Ectodermal cell (in vitro differentiated cells): Measurements from ENCODE around the gene RHOA.
"Not testable (repeated sequence)": the region's sequence is repeated elsewhere in the genome, so short reads cannot be mapped to it uniquely, and the experiment has no call there.

Source experiments
- H3K27ac ChIP-seq: 2 replicates; pipeline ENCODE4 v1.7.0; 2013; ENCODE audit warnings: mild to moderate bottlenecking, low read depth, low read length; ENCODE audit not compliant: insufficient read depth, poor library complexity, severe bottlenecking
- H3K27me3 ChIP-seq: 2 replicates; pipeline ENCODE4 v1.7.0; 2013; ENCODE audit warnings: mild to moderate bottlenecking, low read length; ENCODE audit not compliant: insufficient read depth, control insufficient read depth, poor library complexity, severe bottlenecking
- H3K36me3 ChIP-seq: one replicate; pipeline ENCODE4 v1.7.0; 2013; ENCODE audit warnings: low read length; ENCODE audit not compliant: control insufficient read depth, insufficient read depth
- H3K4me1 ChIP-seq: one replicate; pipeline ENCODE4 v1.7.0; 2013; ENCODE audit warnings: low read length; ENCODE audit not compliant: control insufficient read depth, insufficient read depth
- H3K4me3 ChIP-seq: 2 replicates; pipeline ENCODE4 v1.7.0; 2013; ENCODE audit warnings: low read depth, low read length, control low read depth; ENCODE audit not compliant: insufficient read depth
- H3K9me3 ChIP-seq: 2 replicates; pipeline ENCODE4 v1.7.0; 2013; ENCODE audit warnings: mild to moderate bottlenecking, low read length, moderate library complexity; ENCODE audit not compliant: control insufficient read depth
- WGBS, 2 experiments: methylation state at CpG; one replicate each; pipeline ENCODE4 v1.1.7; 2013; ENCODE audit warnings: missing lambda C conversion rate in 2 of 2; 5-methylcytosine and 5-hydroxymethylcytosine counted together

The RHOA gene

GRCh38 chr3:49397470-49397869 is 14.3 kb downstream of the RHOA start:
- 91 to 92% methylated on average over 4 of the region's 4 CpGs for WGBS, 2 experiments
- Histone ChIP-seq H3K9me3 (no peaks in the 10 kb centered on the region), H3K27me3 (no peaks in the 10 kb centered on the region), H3K36me3 (no peaks in the 10 kb centered on the region), H3K4me1 (no peaks in the 10 kb centered on the region), H3K4me3 (no peak overlapping the region), H3K27ac (no peak overlapping the region)

- not testable (repeated sequence) for H3K36me3 ChIP-seq, H3K27me3 ChIP-seq, H3K27ac ChIP-seq, H3K4me1 ChIP-seq, H3K9me3 ChIP-seq, H3K4me3 ChIP-seq
- WGBS, 2 experiments, result 85 to 86% methylated on average over 10 of the region's 10 CpGs
Observed at GRCh38 chr3:49391310-49391709, 20.5 kb downstream of the RHOA start.

DNA sequence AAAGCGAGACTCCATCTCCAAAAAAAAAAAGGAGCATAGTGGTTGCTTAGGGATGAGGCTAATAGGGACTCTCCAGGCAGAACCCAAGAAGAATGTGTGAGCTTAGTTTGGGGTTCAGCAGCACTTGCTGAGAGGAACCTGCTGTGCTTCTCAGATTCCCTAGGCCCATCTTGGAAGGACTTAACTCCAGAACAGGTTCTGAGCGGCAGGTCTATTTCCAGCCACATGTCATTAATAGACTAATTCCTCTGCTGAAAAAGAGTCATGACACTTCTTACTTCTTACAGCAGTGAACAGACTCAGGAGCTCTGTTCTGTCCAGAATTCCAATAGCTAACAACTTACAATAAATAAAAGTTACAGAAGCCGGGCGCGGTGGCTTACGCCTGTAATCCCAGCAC is 22.5 kb downstream of the RHOA start:
- no peak overlapping the region for H3K27ac ChIP-seq
- 92 to 95% methylated on average over 6 of the region's 6 CpGs for WGBS, 2 experiments
- H3K4me3 ChIP-seq, result no peak overlapping the region
- no peaks in the 10 kb centered on the region for H3K27me3 ChIP-seq
- no peaks in the 10 kb centered on the region for H3K4me1 ChIP-seq
- H3K36me3 ChIP-seq, result no peaks in the 10 kb centered on the region
- H3K9me3 ChIP-seq, result no peaks in the 10 kb centered on the region

DNA sequence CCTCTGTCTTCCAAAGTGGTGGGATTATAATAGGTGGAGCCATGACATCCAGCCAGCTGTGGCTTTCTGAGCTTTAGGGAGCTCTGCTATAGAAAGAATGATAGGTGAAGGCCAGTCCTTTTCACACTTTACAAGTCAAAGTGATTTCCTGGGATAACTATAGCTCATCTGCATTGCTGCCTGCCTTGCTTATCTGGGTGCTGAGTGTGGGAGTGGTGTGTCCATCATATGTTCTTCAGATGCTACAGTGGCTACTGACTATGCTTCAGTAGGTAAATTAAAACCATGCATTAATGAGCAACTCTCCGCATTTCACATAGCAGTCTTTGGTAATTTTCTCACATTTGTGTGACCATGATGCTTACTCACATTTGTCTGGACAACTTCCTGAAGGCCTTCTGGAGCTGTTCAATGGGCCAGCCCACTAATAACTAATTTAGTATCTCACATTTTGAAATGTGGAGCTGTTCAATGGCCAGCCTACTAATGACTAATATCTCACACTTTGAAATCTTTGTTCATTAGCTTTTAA is 23.4 kb downstream of the RHOA start:
- 96 to 100% methylated on average over 1 of the region's 1 CpG for WGBS, 2 experiments
- no peaks in the 10 kb centered on the region for H3K4me1 ChIP-seq
- H3K27ac ChIP-seq, result no peak overlapping the region
- no peaks in the 10 kb centered on the region for H3K9me3 ChIP-seq
- H3K4me3 ChIP-seq, result no peak overlapping the region
- H3K27me3 ChIP-seq, result no peaks in the 10 kb centered on the region
- no peaks in the 10 kb centered on the region for H3K36me3 ChIP-seq

DNA sequence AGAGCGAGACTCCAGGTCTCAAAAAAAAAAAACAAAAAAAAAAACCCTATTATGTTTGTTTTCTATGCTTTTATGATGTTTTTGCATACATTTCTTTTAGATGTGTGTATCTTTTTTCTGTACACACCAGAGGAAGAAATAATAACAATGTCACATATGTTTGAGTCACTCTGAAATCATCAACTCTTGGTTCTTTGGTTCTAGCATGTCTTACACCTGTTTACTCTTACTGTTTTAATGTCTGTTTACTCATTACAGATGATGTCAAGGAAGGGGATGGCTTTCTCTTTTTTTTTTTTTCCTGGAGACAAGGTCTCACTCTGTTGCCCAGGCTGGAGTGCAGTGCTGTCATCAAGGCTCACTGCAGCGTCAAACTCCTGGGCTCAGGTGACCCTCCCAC is 24.1 kb downstream of the RHOA start:
- no peak overlapping the region for H3K27ac ChIP-seq
- no peaks in the 10 kb centered on the region for H3K9me3 ChIP-seq
- H3K4me3 ChIP-seq, result no peak overlapping the region
- WGBS, 2 experiments, result 92 to 96% methylated on average over 1 to 2 of the region's 2 CpGs
- H3K27me3 ChIP-seq, result no peaks in the 10 kb centered on the region
- no peaks in the 10 kb centered on the region for H3K4me1 ChIP-seq
- no peaks in the 10 kb centered on the region for H3K36me3 ChIP-seq

DNA sequence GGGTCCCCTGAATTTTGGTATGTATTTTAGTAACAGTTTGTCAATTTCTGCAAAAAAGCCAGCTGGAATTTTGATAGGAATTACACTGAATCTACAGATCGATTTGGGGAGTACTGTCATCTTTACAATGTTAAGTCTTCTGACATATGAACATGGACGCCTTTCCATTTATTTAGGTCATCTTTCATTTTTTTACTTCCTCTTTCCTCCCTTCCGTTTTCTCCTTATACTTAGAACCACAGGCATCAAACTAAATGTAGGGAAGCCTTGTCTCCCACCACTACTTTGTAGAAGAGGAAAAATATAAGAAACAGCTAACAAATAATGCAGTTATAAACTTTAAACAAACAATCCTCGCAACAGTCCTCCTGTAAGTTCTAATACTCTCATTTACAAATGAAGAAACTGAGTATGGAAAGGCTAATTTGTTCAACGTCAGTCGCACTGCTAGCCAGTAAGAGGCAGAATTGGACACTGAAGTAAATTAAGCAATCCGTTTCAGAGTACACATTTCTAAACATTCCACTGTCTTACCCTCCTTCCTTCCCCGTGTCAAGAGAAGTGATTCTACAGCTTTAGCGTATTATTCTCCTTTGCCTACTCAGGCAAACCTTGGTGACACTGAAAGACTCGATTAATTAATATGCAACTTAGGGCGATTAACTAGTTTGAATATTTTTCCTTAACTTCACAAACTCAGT is 25.6 kb downstream of the RHOA start:
- Histone ChIP-seq H3K4me3 (no peak overlapping the region), H3K4me1 (no peaks in the 10 kb centered on the region), H3K9me3 (no peaks in the 10 kb centered on the region), H3K27ac (no peak overlapping the region), H3K27me3 (no peaks in the 10 kb centered on the region), H3K36me3 (no peaks in the 10 kb centered on the region)
- WGBS, 2 experiments, result 95 to 97% methylated on average over 10 to 11 of the region's 11 CpGs

- Histone ChIP-seq H3K27me3 (no peaks in the 10 kb centered on the region), H3K36me3 (no peaks in the 10 kb centered on the region), H3K4me3 (no peak overlapping the region), H3K9me3 (no peaks in the 10 kb centered on the region), H3K4me1 (no peaks in the 10 kb centered on the region), H3K27ac (no peak overlapping the region)
- no CpG with 5 or more reads among the region's 1 CpG for WGBS, 2 experiments
Observed at GRCh38 chr3:49385617-49386016, 26.2 kb downstream of the RHOA start.

- no peaks in the 10 kb centered on the region for H3K36me3 ChIP-seq
- 91 to 92% methylated on average over 5 of the region's 5 CpGs for WGBS, 2 experiments
- H3K27me3 ChIP-seq, result no peaks in the 10 kb centered on the region
- H3K27ac ChIP-seq, result no peak overlapping the region
- H3K9me3 ChIP-seq, result no peaks in the 10 kb centered on the region
- H3K4me1 ChIP-seq, result peaks cover 5% of the 10 kb centered on the region
- H3K4me3 ChIP-seq, result no peak overlapping the region
Observed at GRCh38 chr3:49383387-49383786, 28.4 kb downstream of the RHOA start.

GRCh38 chr3:49378249-49378895 is 33.4 kb downstream of the RHOA start:
- no peak overlapping the region for H3K27ac ChIP-seq
- WGBS, 2 experiments, result 93 to 96% methylated on average over 11 of the region's 11 CpGs
- H3K4me3 ChIP-seq, result no peak overlapping the region
- H3K9me3 ChIP-seq, result no peaks in the 10 kb centered on the region
- peaks cover 5% of the 10 kb centered on the region for H3K4me1 ChIP-seq
- H3K27me3 ChIP-seq, result no peaks in the 10 kb centered on the region
- H3K36me3 ChIP-seq, result peaks cover 14% of the 10 kb centered on the region

GRCh38 chr3:49377483-49377882 is 34.3 kb downstream of the RHOA start:
- Histone ChIP-seq H3K27ac (no peak overlapping the region), H3K4me1 (peaks cover 5% of the 10 kb centered on the region), H3K9me3 (no peaks in the 10 kb centered on the region), H3K36me3 (peaks cover 14% of the 10 kb centered on the region), H3K4me3 (no peak overlapping the region), H3K27me3 (no peaks in the 10 kb centered on the region)
- 94 to 95% methylated on average over 1 of the region's 1 CpG for WGBS, 2 experiments
